ENCODE data around the gene LINC00305.

Gene LINC00305

DNA sequence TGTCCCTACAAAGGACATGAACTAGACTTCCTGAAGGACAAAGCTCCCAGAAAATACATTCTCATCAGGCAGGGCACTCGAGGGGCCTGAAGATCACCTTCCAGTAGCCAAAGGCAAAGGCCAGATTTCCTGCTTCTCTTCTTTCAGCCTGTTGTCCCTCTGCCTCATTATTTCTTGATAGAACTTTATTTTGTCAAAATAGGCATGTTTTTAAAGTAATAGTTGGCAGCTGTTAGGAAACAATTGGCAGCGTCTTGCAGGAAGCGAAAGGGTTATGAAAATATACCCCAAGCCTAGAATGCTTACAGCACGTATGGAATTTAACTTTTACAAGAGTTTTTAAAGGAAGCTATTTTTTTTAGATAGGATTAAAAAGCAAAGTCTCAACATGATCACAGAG is 74.9 kb downstream of the LINC00305 start:
- H3K9me2 ChIP-seq (replicated peaks; ENCODE audit: low read depth, low read length): no peaks in the 10 kb centered on the region
- TF ChIP-seq EZH2phosphoT487 (IDR thresholded peaks at IDR 0.05; ENCODE audit: borderline replicate concordance): no peak
- TF ChIP-seq, protein P1, sequence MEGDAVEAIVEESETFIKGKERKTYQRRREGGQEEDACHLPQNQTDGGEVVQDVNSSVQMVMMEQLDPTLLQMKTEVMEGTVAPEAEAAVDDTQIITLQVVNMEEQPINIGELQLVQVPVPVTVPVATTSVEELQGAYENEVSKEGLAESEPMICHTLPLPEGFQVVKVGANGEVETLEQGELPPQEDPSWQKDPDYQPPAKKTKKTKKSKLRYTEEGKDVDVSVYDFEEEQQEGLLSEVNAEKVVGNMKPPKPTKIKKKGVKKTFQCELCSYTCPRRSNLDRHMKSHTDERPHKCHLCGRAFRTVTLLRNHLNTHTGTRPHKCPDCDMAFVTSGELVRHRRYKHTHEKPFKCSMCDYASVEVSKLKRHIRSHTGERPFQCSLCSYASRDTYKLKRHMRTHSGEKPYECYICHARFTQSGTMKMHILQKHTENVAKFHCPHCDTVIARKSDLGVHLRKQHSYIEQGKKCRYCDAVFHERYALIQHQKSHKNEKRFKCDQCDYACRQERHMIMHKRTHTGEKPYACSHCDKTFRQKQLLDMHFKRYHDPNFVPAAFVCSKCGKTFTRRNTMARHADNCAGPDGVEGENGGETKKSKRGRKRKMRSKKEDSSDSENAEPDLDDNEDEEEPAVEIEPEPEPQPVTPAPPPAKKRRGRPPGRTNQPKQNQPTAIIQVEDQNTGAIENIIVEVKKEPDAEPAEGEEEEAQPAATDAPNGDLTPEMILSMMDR (conservative IDR thresholded peaks at IDR 0.05; ENCODE audit: low read length): no peak
- H3K4me2 ChIP-seq (ENCODE audit: low read depth, low read length, poor library complexity, severe bottlenecking): no peak overlapping the region
- no peaks in the 10 kb centered on the region for H3K9me3 ChIP-seq (ENCODE audit: insufficient read depth, low read depth, low read length)
- no peaks in the 10 kb centered on the region for H4K20me1 ChIP-seq (ENCODE audit: insufficient read depth, low read length, poor library complexity, severe bottlenecking)
- H3F3A ChIP-seq (ENCODE audit: low read depth): no peaks in the 10 kb centered on the region
- no peak overlapping the region for H2AFZ ChIP-seq (ENCODE audit: low read length)
- no peak overlapping the region for H3K9ac ChIP-seq (ENCODE audit: low read depth, low read length, poor library complexity, severe bottlenecking)
- no peak overlapping the region for H3K4me3 ChIP-seq (ENCODE audit: low read length, poor library complexity, severe bottlenecking)
- H3K4me1 ChIP-seq (ENCODE audit: insufficient read depth, low read length, poor library complexity, severe bottlenecking): no peaks in the 10 kb centered on the region
- no peaks in the 10 kb centered on the region for H3K36me3 ChIP-seq (ENCODE audit: insufficient read depth, low read length)
- no peaks in the 10 kb centered on the region for H3K27me3 ChIP-seq (ENCODE audit: insufficient read depth, low read length, poor library complexity, severe bottlenecking)
- H3K79me2 ChIP-seq (ENCODE audit: insufficient read depth, low read length): no peaks in the 10 kb centered on the region

DNA sequence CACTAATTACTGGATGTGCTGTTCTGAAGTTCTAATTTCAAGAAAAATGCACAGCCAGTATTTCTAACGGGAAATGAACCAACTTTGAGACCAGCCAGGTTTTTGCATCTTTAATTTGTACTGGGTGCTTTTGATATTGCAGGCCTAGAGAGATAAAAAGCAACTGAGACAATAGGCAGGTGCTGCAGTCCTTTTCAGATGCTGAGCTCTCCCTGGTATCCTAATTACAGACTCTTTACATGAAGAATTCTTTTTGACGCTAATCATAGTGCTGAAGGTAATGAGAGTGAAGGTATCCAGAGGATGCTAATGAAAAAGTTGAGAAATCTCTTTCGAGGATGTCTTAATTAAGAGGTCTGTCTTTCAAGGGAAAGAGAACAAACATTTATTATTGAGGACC is 93.9 kb downstream of the LINC00305 start:
- H3K4me1 ChIP-seq (ENCODE audit: insufficient read depth, low read length, poor library complexity, severe bottlenecking): no peaks in the 10 kb centered on the region
- H3K9me3 ChIP-seq (ENCODE audit: insufficient read depth, low read depth, low read length): no peaks in the 10 kb centered on the region
- H3F3A ChIP-seq (ENCODE audit: low read depth): no peaks in the 10 kb centered on the region
- TF ChIP-seq EZH2phosphoT487 (IDR thresholded peaks at IDR 0.05; ENCODE audit: borderline replicate concordance): no peak
- TF ChIP-seq, protein P1 (conservative IDR thresholded peaks at IDR 0.05; ENCODE audit: low read length): no peak
- H3K4me3 ChIP-seq (ENCODE audit: low read length, poor library complexity, severe bottlenecking): no peak overlapping the region
- no peaks in the 10 kb centered on the region for H3K36me3 ChIP-seq (ENCODE audit: insufficient read depth, low read length)
- H4K20me1 ChIP-seq (ENCODE audit: insufficient read depth, low read length, poor library complexity, severe bottlenecking): no peaks in the 10 kb centered on the region
- no peak overlapping the region for H2AFZ ChIP-seq (ENCODE audit: low read length)
- no peaks in the 10 kb centered on the region for H3K9me2 ChIP-seq (replicated peaks; ENCODE audit: low read depth, low read length)
- no peak overlapping the region for H3K9ac ChIP-seq (ENCODE audit: low read depth, low read length, poor library complexity, severe bottlenecking)
- H3K27me3 ChIP-seq (ENCODE audit: insufficient read depth, low read length, poor library complexity, severe bottlenecking): no peaks in the 10 kb centered on the region
- H3K4me2 ChIP-seq (ENCODE audit: low read depth, low read length, poor library complexity, severe bottlenecking): no peak overlapping the region
- H3K79me2 ChIP-seq (ENCODE audit: insufficient read depth, low read length): no peaks in the 10 kb centered on the region

DNA sequence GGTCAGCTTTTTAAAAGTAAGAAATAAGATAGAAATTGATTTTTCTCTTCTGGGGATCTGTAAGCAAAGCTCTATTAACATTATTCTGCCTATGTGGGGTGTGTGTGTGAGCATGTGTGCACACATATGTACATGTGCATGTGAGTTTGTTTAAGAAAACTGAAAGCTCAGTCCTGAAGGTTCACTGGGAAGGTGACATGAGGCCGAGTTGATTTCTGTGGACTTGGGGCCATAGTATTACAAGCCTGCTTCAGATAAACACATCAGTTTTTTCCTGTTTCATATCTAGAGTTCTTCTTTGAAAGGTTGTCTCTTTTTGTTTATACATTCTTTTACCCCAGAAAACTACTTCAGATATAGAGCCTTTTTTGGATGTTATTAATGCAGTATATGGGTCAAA is 95.6 kb downstream of the LINC00305 start:
- H4K20me1 ChIP-seq (ENCODE audit: insufficient read depth, low read length, poor library complexity, severe bottlenecking): no peaks in the 10 kb centered on the region
- no peaks in the 10 kb centered on the region for H3K79me2 ChIP-seq (ENCODE audit: insufficient read depth, low read length)
- H3K4me2 ChIP-seq (ENCODE audit: low read depth, low read length, poor library complexity, severe bottlenecking): no peak overlapping the region
- H3K4me3 ChIP-seq (ENCODE audit: low read length, poor library complexity, severe bottlenecking): no peak overlapping the region
- no peaks in the 10 kb centered on the region for H3F3A ChIP-seq (ENCODE audit: low read depth)
- H3K27me3 ChIP-seq (ENCODE audit: insufficient read depth, low read length, poor library complexity, severe bottlenecking): no peaks in the 10 kb centered on the region
- no peaks in the 10 kb centered on the region for H3K9me3 ChIP-seq (ENCODE audit: insufficient read depth, low read depth, low read length)
- no peak for TF ChIP-seq EZH2phosphoT487 (IDR thresholded peaks at IDR 0.05; ENCODE audit: borderline replicate concordance)
- TF ChIP-seq, protein P1 (conservative IDR thresholded peaks at IDR 0.05; ENCODE audit: low read length): no peak
- no peaks in the 10 kb centered on the region for H3K36me3 ChIP-seq (ENCODE audit: insufficient read depth, low read length)
- no peaks in the 10 kb centered on the region for H3K9me2 ChIP-seq (replicated peaks; ENCODE audit: low read depth, low read length)
- H3K4me1 ChIP-seq (ENCODE audit: insufficient read depth, low read length, poor library complexity, severe bottlenecking): no peaks in the 10 kb centered on the region
- H2AFZ ChIP-seq (ENCODE audit: low read length): no peak overlapping the region
- H3K9ac ChIP-seq (ENCODE audit: low read depth, low read length, poor library complexity, severe bottlenecking): no peak overlapping the region
